Measurements from ENCODE around the gene INF2. TPM values are rescaled to one million over a fixed set of nuclear protein-coding genes. Genes with fewer than 3 reads are reported as not detected.

The INF2 gene
- total RNA-seq, 1 experiment from 2014 or later: 58.3 TPM

- H2BK15ac ChIP-seq (ENCODE audit: low read depth, low read length): no peak overlapping the region
- H3K56ac ChIP-seq (ENCODE audit: insufficient read length, low read depth, low read length): no peak overlapping the region
- H3K27me3 Mint-ChIP-seq (ENCODE audit: low read depth): peaks cover 3% of the 10 kb centered on the region
- no peaks in the 10 kb centered on the region for H3K27me3 ChIP-seq (ENCODE audit: insufficient read depth, low read length)
- no peak overlapping the region for H2BK20ac ChIP-seq (ENCODE audit: low read depth, low read length, poor library complexity, severe bottlenecking)
- no CpG with 5 or more reads among the region's 32 CpGs for WGBS (ENCODE audit: extremely low coverage, insufficient read length, low lambda C conversion rate)
- H3K4me1 Mint-ChIP-seq: no peaks in the 10 kb centered on the region
- no peak overlapping the region; the same call in 1 of the 2 replicates for H3K14ac ChIP-seq (ENCODE audit: insufficient read depth, low read length)
- no peaks in the 10 kb centered on the region for H4K20me1 ChIP-seq (ENCODE audit: control insufficient read depth, insufficient read depth, insufficient read length)
- H3K9ac ChIP-seq (ENCODE audit: extremely low read depth, insufficient read length, low read length): no peak overlapping the region
- H2AFZ ChIP-seq (ENCODE audit: low read length): no peak overlapping the region
- peaks cover 3 to 22% (median 4%) of the 10 kb centered on the region in 3 experiments; a peak in 6 of 7 replicates for H3K36me3 Mint-ChIP-seq (ENCODE audit: insufficient read depth in 1 of 3, low read depth in 3 of 3)
- no peak overlapping the region for H4K5ac ChIP-seq (ENCODE audit: insufficient read length, low read depth, low read length)
- H4K8ac ChIP-seq (replicated peaks; ENCODE audit: insufficient read length, low read depth, low read length): no peak overlapping the region
- 0 out of 7 replicates have a peak overlapping the region, but pooled peaks of 1 of the 3 experiments have one; percentile 57 for H3K27ac Mint-ChIP-seq
- no peak overlapping the region for H4K91ac ChIP-seq (ENCODE audit: insufficient read length, low read depth, low read length)
- DNase-seq: no peak
- H3K18ac ChIP-seq (ENCODE audit: insufficient read length, low read depth, low read length): no peak overlapping the region
- no peaks in the 10 kb centered on the region for H3K23me2 ChIP-seq (ENCODE audit: insufficient read length, low read depth, low read length, poor library complexity, severe bottlenecking)
- no peak overlapping the region for H3K4me2 ChIP-seq (ENCODE audit: insufficient read depth, insufficient read length, low read length)
- TF ChIP-seq CTCF (conservative IDR thresholded peaks at IDR 0.05): no peak
- H2BK5ac ChIP-seq (ENCODE audit: insufficient read length, low read length): no peak overlapping the region
- H2BK12ac ChIP-seq (ENCODE audit: insufficient read length, low read depth, low read length): no peak overlapping the region
- no peaks in the 10 kb centered on the region for H3K9me3 ChIP-seq (ENCODE audit: control insufficient read depth, low read depth, low read length)
- no peak overlapping the region for H3K4ac ChIP-seq (ENCODE audit: low read depth, low read length)
- H2BK120ac ChIP-seq (ENCODE audit: low read depth, low read length, poor library complexity, severe bottlenecking): no peak overlapping the region
- H3K79me2 ChIP-seq (ENCODE audit: insufficient read depth, low read length): no peaks in the 10 kb centered on the region
- no peak overlapping the region for H3T11ph ChIP-seq (ENCODE audit: low read length)
- H3K9me3 Mint-ChIP-seq: no peaks in the 10 kb centered on the region
- H2AK5ac ChIP-seq (ENCODE audit: insufficient read length, low read length): no peak overlapping the region
- H3K23ac ChIP-seq (ENCODE audit: insufficient read length, low read depth, low read length): no peak overlapping the region
- no peak overlapping the region for H3K4me3 Mint-ChIP-seq
- H3K27ac ChIP-seq (ENCODE audit: insufficient read length, low read depth, low read length): no peak overlapping the region
- no peaks in the 10 kb centered on the region for H3K4me1 ChIP-seq (ENCODE audit: insufficient read depth, low read length)
- no peaks in the 10 kb centered on the region for H3K79me1 ChIP-seq (ENCODE audit: insufficient read depth, low read depth, low read length, poor library complexity, severe bottlenecking)
Measured at GRCh38 chr14:104742586-104743455, 53.4 kb downstream of the INF2 start.

All from H9 (cell line).